ENCODE results near the gene KIF21A.

DNA sequence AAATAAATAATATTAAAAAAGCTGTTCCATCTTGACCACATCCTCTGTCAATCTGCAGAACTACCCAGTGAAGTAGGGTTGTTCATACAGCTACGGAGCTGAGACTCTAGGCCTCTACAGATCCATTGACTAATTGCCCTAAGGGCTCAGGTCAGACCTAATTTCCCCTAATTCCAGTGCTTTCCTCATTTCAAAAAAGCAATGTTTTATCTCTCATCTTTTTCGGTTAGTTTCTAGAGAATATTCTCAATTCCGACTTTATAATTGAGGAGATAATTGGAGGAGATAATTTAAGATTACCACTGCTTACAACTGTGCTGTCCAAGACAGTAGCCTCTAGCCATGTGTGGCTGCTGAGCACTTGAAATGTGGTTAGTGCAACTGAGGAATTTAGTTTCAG, 167.1 kb downstream of the KIF21A start:
- no peak for TF ChIP-seq POLR2AphosphoS5 (IDR thresholded peaks at IDR 0.05; ENCODE audit: low read depth)
- TF ChIP-seq, protein P1, sequence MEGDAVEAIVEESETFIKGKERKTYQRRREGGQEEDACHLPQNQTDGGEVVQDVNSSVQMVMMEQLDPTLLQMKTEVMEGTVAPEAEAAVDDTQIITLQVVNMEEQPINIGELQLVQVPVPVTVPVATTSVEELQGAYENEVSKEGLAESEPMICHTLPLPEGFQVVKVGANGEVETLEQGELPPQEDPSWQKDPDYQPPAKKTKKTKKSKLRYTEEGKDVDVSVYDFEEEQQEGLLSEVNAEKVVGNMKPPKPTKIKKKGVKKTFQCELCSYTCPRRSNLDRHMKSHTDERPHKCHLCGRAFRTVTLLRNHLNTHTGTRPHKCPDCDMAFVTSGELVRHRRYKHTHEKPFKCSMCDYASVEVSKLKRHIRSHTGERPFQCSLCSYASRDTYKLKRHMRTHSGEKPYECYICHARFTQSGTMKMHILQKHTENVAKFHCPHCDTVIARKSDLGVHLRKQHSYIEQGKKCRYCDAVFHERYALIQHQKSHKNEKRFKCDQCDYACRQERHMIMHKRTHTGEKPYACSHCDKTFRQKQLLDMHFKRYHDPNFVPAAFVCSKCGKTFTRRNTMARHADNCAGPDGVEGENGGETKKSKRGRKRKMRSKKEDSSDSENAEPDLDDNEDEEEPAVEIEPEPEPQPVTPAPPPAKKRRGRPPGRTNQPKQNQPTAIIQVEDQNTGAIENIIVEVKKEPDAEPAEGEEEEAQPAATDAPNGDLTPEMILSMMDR (IDR thresholded peaks at IDR 0.05; ENCODE audit: insufficient read depth, low read length), result no peak
